Erythroblast (primary cell): ENCODE data around the gene AGMO.

Experiments used
- GATA1 ChIP-seq: IDR thresholded peaks from 2 replicates; pipeline ENCODE4 v1.6.1; 2011; ENCODE audit warnings: low read depth, mild to moderate bottlenecking, control low read depth, low read length, moderate library complexity
- POLR2A ChIP-seq: IDR thresholded peaks from 2 replicates; pipeline ENCODE4 v1.6.1; 2011; ENCODE audit warnings: mild to moderate bottlenecking, low read length

DNA sequence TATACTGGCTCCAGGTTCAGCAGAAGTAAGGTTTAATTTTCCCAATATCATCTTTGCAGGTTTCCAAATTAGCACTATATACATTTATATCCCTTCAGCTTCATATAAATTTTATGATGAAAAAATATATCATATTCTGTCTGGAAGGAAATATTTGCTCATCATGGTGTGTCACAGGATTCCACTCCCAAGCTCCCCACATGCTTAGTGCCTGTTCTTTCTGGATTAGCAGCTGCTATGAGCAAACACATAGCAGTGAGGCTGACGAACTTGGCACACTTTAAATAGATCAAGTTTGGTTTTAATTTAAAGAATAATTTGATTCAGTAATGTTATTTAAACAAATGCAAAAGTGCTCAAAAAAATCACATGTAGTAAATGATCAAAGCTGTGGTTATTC is 251.9 kb downstream of the AGMO start:
- TF ChIP-seq POLR2A (no peak), GATA1 (no peak)
